ENCODE results near the gene AMHR2.

- TF ChIP-seq ZNF580 (tag by site-specific recombination; IDR thresholded peaks at IDR 0.05) (no peak), CTCF (tag by site-specific recombination; IDR thresholded peaks at IDR 0.05) (no peak), PBX3 (CRISPR knock-in tag; IDR thresholded peaks at IDR 0.05) (no peak), ZBTB26 (tag by site-specific recombination; optimal IDR thresholded peaks at IDR 0.05) (peak; percentile 5), ZBTB49 (tag by site-specific recombination; IDR thresholded peaks at IDR 0.05; ENCODE audit: low read depth) (no peak), ZNF274 (IDR thresholded peaks at IDR 0.05; ENCODE audit: low read length) (no peak), ZNF274 (tag by site-specific recombination; IDR thresholded peaks at IDR 0.05; ENCODE audit: borderline replicate concordance) (no peak), ZNF155 (tag by site-specific recombination; IDR thresholded peaks at IDR 0.05) (no peak), GLI2 (tag by site-specific recombination; IDR thresholded peaks at IDR 0.05; ENCODE audit: borderline replicate concordance, low read depth) (no peak), ZNF677 (tag by site-specific recombination; IDR thresholded peaks at IDR 0.05) (no peak), ZNF23 (tag by site-specific recombination; IDR thresholded peaks at IDR 0.05; ENCODE audit: borderline replicate concordance) (no peak), YY1 (tag by site-specific recombination; IDR thresholded peaks at IDR 0.05) (no peak), ZNF221 (tag by site-specific recombination; IDR thresholded peaks at IDR 0.05; ENCODE audit: borderline replicate concordance) (no peak)
Measured at GRCh38 chr12:53378222-53378621, 45.4 kb upstream of the AMHR2 start.

Data from HEK293 (cell line).